Raji (cell line): Measurements from ENCODE around the gene ANO8.

ENCODE experiments used
- POLR2A ChIP-seq: IDR thresholded peaks from 2 replicates; pipeline ENCODE4 v1.6.1; 2011; ENCODE audit warnings: low read depth, low read length, control low read depth; ENCODE audit not compliant: insufficient read depth

The ANO8 gene

GRCh38 chr19:17353386-17353785 is 18.7 kb upstream of the ANO8 start:
- TF ChIP-seq POLR2A, result no peak

- TF ChIP-seq POLR2A, result no peak
Observed at GRCh38 chr19:17352608-17353280, 18.1 kb upstream of the ANO8 start.

GRCh38 chr19:17351815-17352435 is 17.3 kb upstream of the ANO8 start:
- no peak for TF ChIP-seq POLR2A

- TF ChIP-seq POLR2A, result no peak
Observed at GRCh38 chr19:17348700-17349099, 14.0 kb upstream of the ANO8 start.

GRCh38 chr19:17347877-17348276 is 13.2 kb upstream of the ANO8 start:
- no peak for TF ChIP-seq POLR2A

- no peak for TF ChIP-seq POLR2A
Observed at GRCh38 chr19:17347361-17347760, 12.7 kb upstream of the ANO8 start.

GRCh38 chr19:17346109-17346671 is 11.5 kb upstream of the ANO8 start:
- no peak; the same call in 1 of the 2 replicates for TF ChIP-seq POLR2A

- no peak for TF ChIP-seq POLR2A
Observed at GRCh38 chr19:17341845-17342244, 7.2 kb upstream of the ANO8 start.

GRCh38 chr19:17341386-17341785 is 6.7 kb upstream of the ANO8 start:
- TF ChIP-seq POLR2A, result no peak

- no peak for TF ChIP-seq POLR2A
Observed at GRCh38 chr19:17340871-17341357, 6.3 kb upstream of the ANO8 start.

- TF ChIP-seq POLR2A, result no peak
Observed at GRCh38 chr19:17340302-17340870, 5.7 kb upstream of the ANO8 start.

GRCh38 chr19:17339088-17339741 is 4.6 kb upstream of the ANO8 start:
- TF ChIP-seq POLR2A, result no peak

- no peak for TF ChIP-seq POLR2A
Observed at GRCh38 chr19:17338433-17339078, 3.9 kb upstream of the ANO8 start.

- no peak; the same call in 1 of the 2 replicates for TF ChIP-seq POLR2A
Observed at GRCh38 chr19:17337675-17338432, 3.2 kb upstream of the ANO8 start.
